ENCODE measurements around the gene RNF222.

The RNF222 gene

DNA sequence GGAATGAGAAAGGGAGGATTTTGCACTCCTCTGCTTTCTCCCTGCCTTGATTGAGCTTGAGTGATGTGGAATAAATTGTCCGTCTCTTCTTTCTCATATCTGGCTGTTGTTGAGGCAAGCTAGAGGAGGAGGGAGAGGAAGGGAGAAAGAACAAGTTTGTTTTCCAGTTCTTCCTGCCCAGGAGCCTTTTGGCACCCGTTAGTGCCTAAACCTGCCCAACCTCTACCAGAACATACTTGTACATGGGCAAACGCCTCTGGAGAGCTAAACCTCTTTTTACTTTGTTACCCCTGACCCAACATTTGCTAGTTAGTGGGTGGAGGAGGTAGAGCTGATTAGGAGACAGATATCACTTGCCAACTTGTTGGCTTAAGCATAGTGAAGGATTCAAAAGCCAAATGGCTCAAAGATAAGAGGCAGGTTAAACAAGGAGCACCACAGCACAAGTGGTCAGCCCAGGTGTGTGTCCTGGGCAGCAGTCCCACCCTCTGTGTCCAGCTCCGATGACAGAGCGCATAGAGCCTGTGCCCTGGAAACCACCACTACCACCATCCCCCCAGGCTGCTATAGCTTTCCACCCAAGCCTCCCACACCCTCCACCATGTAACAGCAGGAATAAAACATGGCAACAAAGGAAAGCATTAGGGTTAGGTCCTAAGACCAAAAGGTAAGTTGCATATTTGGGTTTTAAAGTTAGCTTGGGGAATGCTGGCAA lies 51.5 kb downstream of the RNF222 start:
- DNase-seq (ENCODE audit: low read depth in 2 of 2), result no peak

DNA sequence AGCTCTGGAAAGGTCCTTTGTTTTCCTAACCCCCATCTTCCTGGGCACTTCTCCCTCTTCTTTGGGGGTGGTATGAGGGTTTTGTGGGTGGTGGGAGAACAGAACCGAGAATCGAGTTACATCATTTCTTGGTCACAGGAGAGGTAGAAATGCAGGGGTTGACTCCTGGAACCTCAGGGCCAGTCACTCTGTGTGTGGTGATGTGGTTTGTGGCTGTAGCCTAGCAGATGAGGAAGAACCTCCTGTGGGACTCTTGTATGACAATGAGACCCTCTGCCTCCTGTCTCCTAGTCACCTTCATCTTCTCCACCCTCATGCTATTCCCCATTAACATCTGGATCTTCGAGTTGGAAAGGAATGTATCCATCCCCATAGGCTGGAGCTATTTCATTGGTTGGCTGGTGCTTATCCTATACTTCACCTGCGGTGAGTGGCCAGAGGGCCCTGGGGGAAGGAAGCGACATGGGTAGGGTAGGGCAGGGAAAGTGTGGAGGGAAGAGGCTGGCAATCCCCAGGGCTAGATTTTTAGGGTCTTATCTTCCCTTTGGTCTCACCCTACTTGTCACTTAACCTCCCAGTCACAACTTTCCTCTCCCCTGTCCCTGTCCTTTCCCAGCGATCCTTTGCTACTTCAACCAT lies 52.5 kb downstream of the RNF222 start:
- DNase-seq (ENCODE audit: low read depth in 2 of 2), result no peak

- DNase-seq (ENCODE audit: low read depth in 2 of 2), result no peak
These were observed 56.2 kb downstream of the RNF222 start for GRCh38 chr17:8341456-8341855.

Measured in activated CD4-positive, alpha-beta T cell treated with anti-CD3 and anti-CD28 coated beads for 24 hours (primary cell).